Mesenchymal stem cell (in vitro differentiated cells and primary cell): ENCODE data around the gene CDH23.

ENCODE experiments used
- DNase-seq: peaks from one replicate; pipeline ENCODE4 v3.0.0-alpha.2; 2013
- H2AFZ ChIP-seq: one replicate; pipeline ENCODE4 v1.6.1; 2013; ENCODE audit warnings: low read depth, mild to moderate bottlenecking, control low read depth, inconsistent platforms, low read length, moderate library complexity
- H2AK5ac ChIP-seq: 2 replicates; pipeline ENCODE4 v1.6.1; 2013; ENCODE audit warnings: low read length, moderate library complexity, mild to moderate bottlenecking, inconsistent platforms; ENCODE audit not compliant: severe bottlenecking
- H2BK120ac ChIP-seq: one replicate; pipeline ENCODE4 v1.6.1; 2013; ENCODE audit warnings: low read depth, mild to moderate bottlenecking, inconsistent platforms, low read length, moderate library complexity
- H2BK12ac ChIP-seq, 2 experiments: one replicate each; pipeline ENCODE4 v1.6.1; 2013; ENCODE audit warnings: inconsistent platforms in 2 of 2, low read length in 2 of 2, mild to moderate bottlenecking in 2 of 2, moderate library complexity in 2 of 2, control low read depth in 1 of 2
- H2BK15ac ChIP-seq: one replicate; pipeline ENCODE4 v1.6.1; 2013; ENCODE audit warnings: mild to moderate bottlenecking, low read depth, inconsistent platforms; ENCODE audit not compliant: poor library complexity, severe bottlenecking
- H2BK5ac ChIP-seq: 2 replicates; pipeline ENCODE4 v1.6.1; 2013; ENCODE audit warnings: low read depth, mild to moderate bottlenecking, low read length, control low read depth, inconsistent platforms; ENCODE audit not compliant: poor library complexity, severe bottlenecking
- H3K14ac ChIP-seq, 2 experiments: one replicate each; pipeline ENCODE4 v1.6.1; 2013; ENCODE audit warnings: inconsistent platforms in 2 of 2, low read length in 2 of 2, control low read depth in 1 of 2, mild to moderate bottlenecking in 1 of 2, moderate library complexity in 1 of 2
- H3K18ac ChIP-seq, 2 experiments: one replicate each; pipeline ENCODE4 v1.6.1; 2013; ENCODE audit warnings: inconsistent platforms in 2 of 2, low read length in 2 of 2, control low read depth in 1 of 2, low read depth in 1 of 2, mild to moderate bottlenecking in 1 of 2
- H3K23ac ChIP-seq, 2 experiments: one replicate each; pipeline ENCODE4 v1.6.1; 2013; ENCODE audit warnings: inconsistent platforms in 2 of 2, low read length in 2 of 2, mild to moderate bottlenecking in 2 of 2, moderate library complexity in 2 of 2, control low read depth in 1 of 2
- H3K27ac ChIP-seq: 2 replicates; pipeline ENCODE4 v1.5.1; 2013; ENCODE audit warnings: mild to moderate bottlenecking, moderate library complexity, low read length, control low read depth, inconsistent platforms; ENCODE audit not compliant: poor library complexity, severe bottlenecking
- H3K27me3 ChIP-seq, 2 experiments: 2 replicates each; pipeline versions ENCODE4 v1.6.1 to v1.7.0; 2013; ENCODE audit warnings: low read length in 2 of 2, mild to moderate bottlenecking in 2 of 2, moderate library complexity in 2 of 2, control low read depth in 1 of 2, inconsistent platforms in 1 of 2; ENCODE audit not compliant: control insufficient read depth in 1 of 2, insufficient read depth in 1 of 2
- H3K36me3 ChIP-seq, 2 experiments: 2 replicates each; pipeline versions ENCODE4 v1.6.1 to v1.7.0; 2013; ENCODE audit warnings: low read length in 2 of 2, control low read depth in 1 of 2, inconsistent platforms in 1 of 2, low read depth in 1 of 2, mild to moderate bottlenecking in 1 of 2; ENCODE audit not compliant: insufficient read depth in 2 of 2, control insufficient read depth in 1 of 2
- H3K4ac ChIP-seq, 2 experiments: one replicate each; pipeline ENCODE4 v1.6.1; 2013; ENCODE audit warnings: inconsistent platforms in 2 of 2, low read length in 2 of 2, mild to moderate bottlenecking in 2 of 2, moderate library complexity in 2 of 2, control low read depth in 1 of 2, low read depth in 1 of 2
- H3K4me1 ChIP-seq: 2 replicates; pipeline ENCODE4 v1.6.1; 2013; ENCODE audit warnings: low read depth, low read length, control low read depth; ENCODE audit not compliant: control insufficient read depth, insufficient read depth
- H3K4me2 ChIP-seq: 2 replicates; pipeline ENCODE4 v1.6.1; 2013; ENCODE audit warnings: low read length, mild to moderate bottlenecking, inconsistent platforms; ENCODE audit not compliant: poor library complexity, severe bottlenecking
- H3K4me3 ChIP-seq, 2 experiments: 2 replicates each; pipeline versions ENCODE4 v1.5.1 to v1.7.0; 2013; ENCODE audit warnings: low read length in 2 of 2, mild to moderate bottlenecking in 2 of 2, control low read depth in 1 of 2, low read depth in 1 of 2; ENCODE audit not compliant: insufficient read depth in 1 of 2
- H3K79me1 ChIP-seq: replicated peaks from 2 replicates; pipeline ENCODE4 v1.6.1; 2013; ENCODE audit warnings: mild to moderate bottlenecking, control low read depth, low read length, inconsistent platforms; ENCODE audit not compliant: poor library complexity, severe bottlenecking
- H3K9ac ChIP-seq: 2 replicates; pipeline ENCODE4 v1.7.0; 2013; ENCODE audit warnings: mild to moderate bottlenecking, low read length, moderate library complexity
- H3K9me3 ChIP-seq: 2 replicates; pipeline ENCODE4 v1.7.0; 2013; ENCODE audit warnings: mild to moderate bottlenecking, low read length; ENCODE audit not compliant: control insufficient read depth
- H4K8ac ChIP-seq: one replicate; pipeline ENCODE4 v1.6.1; 2013; ENCODE audit warnings: inconsistent platforms, mild to moderate bottlenecking, low read length, moderate library complexity
- H4K91ac ChIP-seq: one replicate; pipeline ENCODE4 v1.6.1; 2013; ENCODE audit warnings: mild to moderate bottlenecking, low read length, inconsistent platforms
- WGBS: methylation state at CpG from one replicate; pipeline ENCODE4 v1.1.7; 2013; ENCODE audit warnings: mixed read lengths; 5-methylcytosine and 5-hydroxymethylcytosine counted together

The CDH23 gene

DNA sequence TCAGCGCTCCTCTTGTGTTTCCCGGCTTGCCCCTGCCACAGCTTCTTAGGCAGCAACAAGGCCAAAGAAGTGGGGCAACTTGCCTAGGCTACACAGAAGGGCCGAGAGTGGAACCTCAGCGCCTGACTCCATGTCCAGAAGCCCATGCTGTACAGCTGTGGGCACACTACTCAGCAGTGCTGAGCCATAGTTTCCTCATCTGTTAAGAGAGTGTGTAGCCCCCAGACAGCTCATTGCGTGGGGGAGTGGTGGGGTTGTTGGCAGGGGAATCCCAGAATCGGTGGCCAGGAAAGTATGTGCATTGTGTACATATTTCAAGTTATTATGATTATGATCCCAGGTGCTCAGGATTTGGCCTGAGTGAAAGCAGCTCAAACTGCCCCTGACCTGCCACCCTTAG lies 96.2 kb downstream of the CDH23 start:
- Histone ChIP-seq H3K18ac (no peak overlapping the region), H2BK5ac (no peak overlapping the region), H3K4me3 (no peak overlapping the region), H2BK120ac (no peak overlapping the region), H4K8ac (no peak overlapping the region), H3K14ac (no peak overlapping the region), H3K4ac (no peak overlapping the region), H3K27ac (no peak overlapping the region), H2AFZ (no peak overlapping the region), H2BK15ac (no peak overlapping the region), H3K4me1 (no peaks in the 10 kb centered on the region), H2AK5ac (no peak overlapping the region), H3K36me3 (no peaks in the 10 kb centered on the region), H3K4me2 (no peak overlapping the region), H3K9ac (no peak overlapping the region), H3K23ac (no peak overlapping the region), H2BK12ac (no peak overlapping the region), H3K79me1 (no peaks in the 10 kb centered on the region), H3K9me3 (peaks cover 16% of the 10 kb centered on the region), H3K27me3 (peaks cover 50 to 55% of the 10 kb centered on the region in 2 experiments), H4K91ac (no peak overlapping the region)
- no peak for DNase-seq
- 95% methylated on average over 6 of the region's 6 CpGs for WGBS

DNA sequence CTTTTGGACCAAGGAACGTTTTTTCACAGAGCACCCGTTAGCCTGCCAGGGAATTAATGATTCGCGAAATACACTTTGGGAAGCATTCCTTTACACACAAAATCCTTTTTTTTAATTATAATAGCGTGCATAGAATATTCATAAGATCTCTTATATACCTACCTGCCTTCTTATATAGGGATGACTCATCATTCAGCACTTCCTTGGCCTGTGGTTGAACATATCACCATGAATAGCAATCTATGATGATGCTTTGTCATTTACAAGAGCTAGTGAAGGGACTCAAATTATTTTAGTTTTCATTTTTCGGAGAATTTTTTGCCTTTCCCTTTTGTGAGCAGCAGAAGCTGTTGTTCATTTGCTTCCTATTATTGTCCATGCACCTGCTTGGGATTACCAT lies 97.0 kb downstream of the CDH23 start:
- H2AFZ ChIP-seq: no peak overlapping the region
- no peak overlapping the region for H2BK12ac ChIP-seq
- no peak overlapping the region for H3K23ac ChIP-seq
- H4K91ac ChIP-seq: no peak overlapping the region
- H3K18ac ChIP-seq: no peak overlapping the region
- no peak overlapping the region for H3K4me2 ChIP-seq
- H2BK15ac ChIP-seq: no peak overlapping the region
- no peak overlapping the region for H2BK5ac ChIP-seq
- H2BK120ac ChIP-seq: no peak overlapping the region
- H3K4me1 ChIP-seq: no peaks in the 10 kb centered on the region
- H3K36me3 ChIP-seq: no peaks in the 10 kb centered on the region
- no peak overlapping the region for H3K4ac ChIP-seq
- H3K14ac ChIP-seq: no peak overlapping the region
- peaks cover 58 to 64% of the 10 kb centered on the region in 2 experiments for H3K27me3 ChIP-seq
- peaks cover 13% of the 10 kb centered on the region for H3K9me3 ChIP-seq
- no peak overlapping the region for H3K4me3 ChIP-seq
- WGBS: 79% methylated on average over 5 of the region's 6 CpGs
- H3K27ac ChIP-seq: no peak overlapping the region
- H3K79me1 ChIP-seq: no peaks in the 10 kb centered on the region
- no peak for DNase-seq
- no peak overlapping the region for H3K9ac ChIP-seq
- no peak overlapping the region for H4K8ac ChIP-seq
- H2AK5ac ChIP-seq: no peak overlapping the region

DNA sequence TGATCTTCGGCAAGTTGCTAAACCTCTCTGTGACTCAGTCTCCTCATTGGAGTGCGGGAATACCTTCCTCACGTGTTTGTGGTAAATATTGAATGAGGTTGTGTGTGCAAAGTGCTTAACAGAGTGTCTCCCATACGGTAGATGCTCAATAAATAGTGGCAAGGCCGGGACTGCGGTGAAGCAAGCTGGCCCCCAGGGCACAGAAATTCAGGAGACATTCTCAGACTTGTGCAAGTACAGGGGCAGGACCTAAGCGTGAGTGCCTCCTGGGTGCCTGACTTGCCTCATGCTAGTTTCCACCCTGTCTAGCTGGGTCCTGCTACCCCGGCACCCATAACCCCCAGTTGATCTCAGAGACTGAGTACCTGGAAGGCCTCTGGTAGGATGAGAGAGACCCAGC lies 97.8 kb downstream of the CDH23 start:
- Histone ChIP-seq H3K23ac (no peak overlapping the region), H3K18ac (no peak overlapping the region), H3K9me3 (peaks cover 7% of the 10 kb centered on the region), H2AK5ac (no peak overlapping the region), H3K4me2 (no peak overlapping the region), H3K9ac (no peak overlapping the region), H3K4me1 (no peaks in the 10 kb centered on the region), H3K4ac (no peak overlapping the region), H3K4me3 (no peak overlapping the region), H2BK12ac (no peak overlapping the region), H3K79me1 (no peaks in the 10 kb centered on the region), H2BK15ac (no peak overlapping the region), H3K36me3 (no peaks in the 10 kb centered on the region), H4K8ac (no peak overlapping the region), H3K14ac (no peak overlapping the region), H4K91ac (no peak overlapping the region), H2BK5ac (no peak overlapping the region), H2AFZ (no peak overlapping the region), H2BK120ac (no peak overlapping the region), H3K27me3 (peaks cover 58 to 71% of the 10 kb centered on the region in 2 experiments), H3K27ac (no peak overlapping the region)
- WGBS: 86% methylated on average over 8 of the region's 8 CpGs
- no peak for DNase-seq

DNA sequence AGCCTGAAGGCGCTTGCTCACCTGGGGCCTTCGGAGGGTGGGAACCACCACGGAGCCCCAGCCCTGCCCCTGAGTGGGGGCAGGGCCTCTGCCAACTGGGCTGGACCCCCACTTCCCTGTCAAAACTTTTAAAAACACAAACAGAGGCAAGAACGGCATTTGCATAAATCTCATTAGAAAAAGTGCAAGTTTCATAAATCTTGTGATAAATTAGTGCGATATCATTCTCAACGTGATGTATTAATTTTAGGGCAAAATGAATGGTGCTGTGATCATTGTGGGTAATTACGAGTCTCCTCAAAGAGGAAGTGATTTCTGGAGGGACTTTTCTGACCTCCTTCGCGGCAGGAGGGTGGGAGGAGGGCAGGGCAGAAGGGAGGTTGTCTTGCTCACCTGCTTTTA lies 98.3 kb downstream of the CDH23 start:
- Histone ChIP-seq H4K8ac (no peak overlapping the region), H2AK5ac (no peak overlapping the region), H2BK120ac (no peak overlapping the region), H3K23ac (no peak overlapping the region), H3K9me3 (peaks cover 6% of the 10 kb centered on the region), H3K27ac (no peak overlapping the region), H2AFZ (no peak overlapping the region), H3K4me2 (no peak overlapping the region), H3K27me3 (peaks cover 58 to 72% of the 10 kb centered on the region in 2 experiments), H3K4ac (no peak overlapping the region), H2BK5ac (no peak overlapping the region), H3K4me1 (no peaks in the 10 kb centered on the region), H3K9ac (no peak overlapping the region), H3K36me3 (no peaks in the 10 kb centered on the region), H2BK12ac (no peak overlapping the region), H3K79me1 (no peaks in the 10 kb centered on the region), H3K18ac (no peak overlapping the region), H3K4me3 (no peak overlapping the region), H3K14ac (no peak overlapping the region), H2BK15ac (no peak overlapping the region), H4K91ac (no peak overlapping the region)
- 81% methylated on average over 9 of the region's 9 CpGs for WGBS
- DNase-seq: no peak
